ENCODE results near the gene LSS. TPM values are rescaled to one million over a fixed set of nuclear protein-coding genes. Genes with fewer than 3 reads are reported as not detected.

The LSS gene
- total RNA-seq, 1 experiment from 2014 or later = 45.7 TPM

DNA sequence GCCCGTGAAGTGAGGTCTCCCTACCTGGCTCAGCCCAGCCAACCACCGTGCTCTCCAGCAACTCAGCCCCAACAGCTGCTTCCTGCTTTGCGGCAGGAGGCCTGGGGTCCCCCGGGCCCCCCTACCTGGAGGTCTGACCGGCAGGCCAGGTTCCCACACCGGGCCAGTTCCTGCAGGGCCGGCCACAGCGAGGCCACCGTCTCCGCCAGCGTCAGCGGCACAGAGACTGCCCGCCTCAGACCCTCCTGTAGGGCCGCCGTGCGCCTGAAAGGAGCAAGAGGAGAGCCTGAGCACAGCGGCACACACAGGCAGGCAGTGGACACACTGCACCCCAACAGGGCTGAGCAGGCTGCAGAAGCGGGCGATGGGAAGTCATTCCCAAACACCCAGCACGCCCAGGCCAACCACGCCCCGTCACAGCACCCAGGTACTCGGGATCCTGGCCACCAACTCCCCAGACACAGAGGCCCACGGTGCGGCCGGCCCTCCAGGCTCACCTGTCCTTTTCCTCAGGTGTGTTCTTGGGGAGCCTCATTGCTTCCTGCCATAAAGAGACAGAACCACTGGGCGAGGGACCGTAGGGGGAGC, 90.1 kb downstream of the LSS start:
- H3K79me2 ChIP-seq (ENCODE audit: low read length) = no peaks in the 10 kb centered on the region
- H3F3A ChIP-seq (ENCODE audit: low read length, unreplicated experiment) = no peaks in the 10 kb centered on the region
- H3K36me3 ChIP-seq (ENCODE audit: low read depth, low read length) = no peaks in the 10 kb centered on the region
- no peak overlapping the region for H3K4me2 ChIP-seq (ENCODE audit: low read length)
- DNase-seq (no peak), ATAC-seq (no peak)
- no peaks in the 10 kb centered on the region for H3K9me2 ChIP-seq (replicated peaks; ENCODE audit: low read length)
- intact Hi-C loops (cut with micrococcal nuclease) = no loop called here
- no peaks in the 10 kb centered on the region for H3K9me3 ChIP-seq (ENCODE audit: low read length)
- H3K27me3 ChIP-seq (ENCODE audit: low read length) = no peaks in the 10 kb centered on the region
- no peak overlapping the region for H3K4me3 ChIP-seq (ENCODE audit: low read length)
- no peak overlapping the region for H2AFZ ChIP-seq (ENCODE audit: low read length)
- ChIA-PET CTCF (no interaction called here), POLR2A (ENCODE audit: unreplicated experiment) (no interaction called here)
- no peaks in the 10 kb centered on the region for H3K4me1 ChIP-seq (ENCODE audit: insufficient read depth, low read length)
- no peak overlapping the region for H3K9ac ChIP-seq (ENCODE audit: low read length)
- no peaks in the 10 kb centered on the region for H4K20me1 ChIP-seq (ENCODE audit: low read length)
- TF ChIP-seq EZH2 (IDR thresholded peaks at IDR 0.05; ENCODE audit: low read length, unreplicated experiment) = no peak
- no peak for TF ChIP-seq EZH2phosphoT487 (IDR thresholded peaks at IDR 0.05; ENCODE audit: borderline replicate concordance, low read length)
- no peak for TF ChIP-seq CTCF (conservative IDR thresholded peaks at IDR 0.05; ENCODE audit: low read depth, low read length)
- BruUV-seq (replicated peaks) = no TSS peak
- H3K27ac ChIP-seq (ENCODE audit: low read length) = no peak overlapping the region

Other genes with a start within 250 kb of the LSS start
- gene COL6A1, start 247.0 kb downstream of the LSS start, total RNA-seq (2014; rRNA removed) = 487 and 628 TPM in 2 replicates
- gene COL6A2, start 130.7 kb downstream of the LSS start, total RNA-seq (2014; rRNA removed) = 521 and 654 TPM in 2 replicates
- 0.40 and 0.58 TPM in 2 replicates for gene FTCD, start 73.2 kb downstream of the LSS start, total RNA-seq (2014; rRNA removed)
- gene SPATC1L, start 44.3 kb downstream of the LSS start, total RNA-seq (2014; rRNA removed) = 41.7 and 49.5 TPM in 2 replicates
- 105 and 140 TPM in 2 replicates for gene MCM3AP, start 56.8 kb upstream of the LSS start, total RNA-seq (2014; rRNA removed)
- gene YBEY, start 57.6 kb upstream of the LSS start, total RNA-seq (2014; rRNA removed) = 38.2 and 39.0 TPM in 2 replicates
- gene C21orf58, start 95.1 kb upstream of the LSS start, total RNA-seq (2014; rRNA removed) = 14.6 and 15.3 TPM in 2 replicates
- gene PCNT, start 95.4 kb upstream of the LSS start, total RNA-seq (2014; rRNA removed) = 51.4 and 93.0 TPM in 2 replicates
- 23.7 and 33.6 TPM in 2 replicates for gene DIP2A, start 230.1 kb upstream of the LSS start, total RNA-seq (2014; rRNA removed)